Measurements from ENCODE around the gene PTGR2.
"Not testable (repeated sequence)": the region's sequence is repeated elsewhere in the genome, so short reads cannot be mapped to it uniquely, and the experiment has no call there.

GRCh38 chr14:73919457-73919856 lies 67.8 kb downstream of the PTGR2 start:
- TF ChIP-seq EZH2phosphoT487 (IDR thresholded peaks at IDR 0.05; ENCODE audit: low read depth); CTCF (IDR thresholded peaks at IDR 0.05; ENCODE audit: low read depth, low read length): not testable (repeated sequence)
